CD1c-positive myeloid dendritic cell (primary cell): Measurements from ENCODE around the gene PDCD1LG2.

Source experiments
- DNase-seq: peaks from one replicate; pipeline ENCODE4 v3.0.0-alpha.2; 2016; ENCODE audit errors: extremely low spot score

Gene PDCD1LG2

DNA sequence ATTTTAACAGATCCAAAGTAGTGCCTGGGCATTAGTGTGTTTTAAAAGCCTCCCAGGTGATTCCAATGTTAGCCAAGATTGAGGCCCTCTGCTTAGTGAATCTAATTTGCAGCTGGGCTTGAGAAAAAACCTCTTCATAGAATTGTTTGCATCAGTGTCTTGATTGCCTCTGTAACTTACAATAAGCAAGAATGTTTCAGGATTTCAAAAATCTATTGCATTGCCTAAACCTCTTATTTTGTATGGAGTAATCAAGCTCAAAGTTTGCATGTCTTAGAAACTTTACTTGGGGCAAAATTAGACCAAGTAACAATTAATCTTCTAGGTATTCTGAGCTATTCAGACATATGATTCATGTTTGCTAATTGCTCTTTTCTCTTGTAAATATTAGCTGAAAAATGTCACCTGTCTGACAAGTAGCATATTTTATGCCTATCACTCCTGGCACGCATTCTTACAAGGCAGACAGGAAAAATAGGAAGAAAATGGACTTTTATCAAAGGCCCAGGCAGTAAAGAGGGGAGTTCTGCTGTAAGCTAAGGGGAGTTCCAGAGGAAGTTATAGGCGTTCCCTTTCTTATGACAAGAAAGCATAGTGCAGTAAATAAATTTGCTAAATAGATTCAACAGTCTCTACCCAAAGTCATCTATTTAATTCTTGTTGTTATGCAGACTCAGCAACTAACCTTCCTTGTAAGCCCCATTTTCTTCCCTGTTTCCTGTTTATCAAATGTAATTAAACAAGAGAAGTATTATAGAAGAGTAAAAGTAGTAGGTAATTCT, 21.0 kb downstream of the PDCD1LG2 start:
- peak; percentile 47 for DNase-seq

DNA sequence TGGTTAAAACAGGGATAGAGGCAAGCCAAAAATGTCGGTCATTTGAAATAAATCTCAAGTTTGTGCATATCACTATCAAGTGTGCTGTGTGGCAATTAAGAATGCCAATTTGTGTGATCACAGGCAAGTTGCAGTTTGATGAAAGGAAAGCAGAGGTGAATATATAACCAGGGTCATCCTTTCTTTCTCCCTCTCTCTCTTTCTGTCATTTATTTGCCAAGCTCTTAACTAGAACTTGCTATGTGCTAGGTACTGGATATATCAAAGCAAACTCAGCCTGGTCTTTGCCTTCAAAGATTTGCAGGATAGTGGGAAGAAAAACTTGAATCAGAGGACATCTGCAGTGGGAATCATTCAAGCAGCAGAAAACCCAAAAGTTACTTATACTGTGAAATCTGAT, 22.0 kb downstream of the PDCD1LG2 start:
- DNase-seq, result no peak

DNA sequence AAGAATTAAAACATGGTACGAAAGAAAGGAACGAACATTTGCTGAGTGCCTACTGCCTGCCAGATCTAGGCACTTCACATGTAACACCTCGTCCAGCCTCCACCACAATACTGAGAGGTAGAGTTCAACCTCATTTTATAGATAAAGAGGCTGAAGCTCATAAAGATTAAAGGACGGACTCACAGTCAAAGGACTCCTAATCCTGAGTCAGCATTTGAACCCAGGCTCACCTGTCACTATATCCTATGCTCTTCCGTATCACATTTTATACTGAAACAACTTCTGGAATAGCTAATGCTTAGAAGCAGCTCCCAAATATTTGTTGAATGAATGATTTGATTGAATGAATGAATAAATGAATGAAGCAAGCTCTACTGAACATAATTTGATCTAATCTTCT, 22.5 kb downstream of the PDCD1LG2 start:
- no peak for DNase-seq

DNA sequence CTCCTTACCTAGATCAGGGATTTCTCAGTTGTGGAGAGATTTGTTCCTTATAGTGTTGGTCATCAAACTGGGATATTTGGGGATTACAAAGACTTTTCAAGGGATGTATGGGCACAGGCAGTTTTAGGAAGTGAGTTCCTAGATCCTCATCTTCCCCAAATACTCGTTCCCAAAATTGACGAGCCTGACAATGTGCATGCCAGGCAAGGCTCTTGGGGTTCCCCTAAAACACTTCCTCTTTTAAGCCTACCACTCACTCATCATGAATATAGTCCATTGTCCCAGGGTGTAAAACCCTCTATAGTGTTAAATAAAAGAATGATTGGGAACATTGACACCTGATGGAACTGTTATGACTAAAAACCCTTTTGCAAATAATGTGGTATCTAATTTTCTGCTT, 26.4 kb downstream of the PDCD1LG2 start:
- peak; percentile 87 for DNase-seq

DNA sequence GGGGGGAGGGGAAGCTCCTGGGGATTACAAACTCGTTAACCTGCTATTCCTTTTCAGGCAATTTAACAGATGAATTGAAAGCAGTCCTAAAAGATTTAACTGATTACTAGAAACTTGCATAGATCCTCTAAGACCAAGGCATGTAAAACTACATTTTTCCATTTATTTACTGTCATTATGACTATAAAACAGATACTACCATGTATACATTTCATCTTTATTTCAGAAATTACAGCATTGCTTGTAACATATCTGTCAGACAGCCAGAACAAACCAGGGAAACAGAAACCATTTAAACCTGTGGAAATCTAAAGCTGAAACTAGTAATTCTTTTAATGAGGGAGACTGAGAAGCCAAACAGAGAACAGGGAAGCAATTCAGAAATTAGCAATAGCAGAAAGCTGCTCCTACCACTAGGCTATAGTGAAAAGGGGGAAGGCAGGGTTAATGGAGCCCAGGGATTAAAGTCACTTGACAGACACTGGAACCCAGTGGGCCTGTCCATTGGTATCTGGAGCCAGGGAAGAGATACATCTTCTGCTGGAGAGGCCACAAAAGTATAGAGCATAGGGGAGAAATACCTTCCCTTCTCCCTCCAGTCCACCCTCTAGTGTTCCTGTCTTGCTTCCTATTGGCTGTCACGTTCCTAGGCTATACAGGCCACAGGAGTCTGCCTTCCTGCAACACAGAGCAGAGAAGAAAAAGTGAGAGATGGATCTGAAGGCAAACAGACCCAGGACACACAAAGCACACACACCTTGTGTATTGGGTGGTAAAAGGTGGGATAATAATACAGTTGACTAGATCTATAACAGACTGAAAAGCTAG, 33.8 kb downstream of the PDCD1LG2 start:
- DNase-seq, result no peak

DNA sequence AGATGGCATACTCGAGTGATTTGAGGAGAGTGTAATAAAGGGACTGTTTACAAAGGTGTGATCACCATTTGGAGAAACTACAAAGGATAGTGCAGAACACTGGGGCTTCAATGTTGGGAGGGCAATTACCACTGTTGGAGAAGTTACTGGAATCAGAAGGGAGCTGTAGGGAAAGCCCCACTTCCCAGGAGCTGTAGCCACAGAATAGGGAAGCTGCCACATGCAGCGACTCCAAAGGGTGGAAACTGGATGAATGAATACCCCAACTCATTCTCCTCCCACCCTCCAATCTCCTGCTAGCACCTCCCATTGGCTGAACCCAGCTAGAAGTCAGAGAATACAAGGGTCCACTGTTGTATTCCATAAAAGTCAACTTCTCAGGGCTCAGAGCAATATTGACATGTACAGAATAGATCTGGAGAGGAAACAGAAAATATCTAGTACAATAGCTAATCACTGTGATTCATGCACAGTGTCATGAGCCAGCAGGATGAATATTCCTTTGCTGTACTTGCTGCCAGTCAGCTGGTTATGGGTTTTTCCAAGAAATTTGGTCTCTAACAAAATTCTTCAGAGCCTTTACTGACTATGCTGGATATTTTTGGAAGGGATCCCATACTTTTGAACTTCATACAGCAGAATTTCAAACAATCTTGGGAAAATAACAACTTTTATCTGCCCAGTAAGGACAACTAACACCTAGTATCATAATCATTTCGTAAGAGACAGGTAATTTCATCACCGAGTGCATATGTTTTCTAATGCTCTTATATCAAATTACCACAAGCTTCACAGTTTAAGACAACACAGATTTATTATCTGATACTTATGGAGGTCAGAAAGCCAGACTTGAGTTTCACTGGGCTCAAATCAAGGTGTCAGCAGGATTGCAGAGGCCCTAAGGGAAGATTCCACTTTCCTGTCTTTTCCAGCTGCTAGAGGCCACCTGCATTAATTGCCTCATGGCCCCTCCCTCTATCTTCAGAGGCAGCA, 39.6 kb downstream of the PDCD1LG2 start:
- DNase-seq, result peak; percentile 30

DNA sequence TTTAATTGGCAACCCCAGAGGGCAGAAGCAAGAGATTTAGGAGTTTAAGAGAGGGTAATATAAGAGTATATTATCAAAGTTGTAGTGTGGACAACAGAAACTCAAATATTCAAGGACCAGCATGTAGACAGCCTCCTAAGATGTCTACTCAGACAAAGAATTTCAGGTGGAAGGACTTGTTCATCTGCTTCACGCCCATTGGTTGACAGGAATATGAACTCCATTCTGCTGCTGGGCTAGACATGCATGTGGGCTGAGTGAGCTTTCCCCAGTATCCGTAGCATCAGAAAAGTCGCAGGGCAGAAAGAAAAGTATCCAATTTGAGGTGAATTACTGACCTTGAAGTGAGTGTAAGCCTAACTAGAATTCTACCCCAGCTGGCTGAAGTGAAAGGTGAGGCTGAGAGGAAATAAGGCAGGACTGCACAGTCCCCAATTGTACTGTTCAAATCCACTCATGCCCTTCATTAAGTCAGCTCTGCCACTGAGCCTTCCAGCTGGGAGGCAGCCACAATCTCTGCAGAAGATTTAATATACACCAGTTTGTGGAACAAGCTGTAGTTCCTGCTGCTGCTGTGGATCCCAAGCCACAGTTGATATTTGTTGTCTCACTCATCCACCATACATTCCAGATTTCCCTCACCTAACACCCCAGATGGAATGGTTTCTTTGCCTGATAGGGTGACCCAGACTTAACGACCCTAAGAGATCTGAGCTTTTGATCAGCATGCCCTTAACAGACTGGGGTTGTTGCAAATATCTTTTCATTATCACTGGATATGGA, 41.2 kb downstream of the PDCD1LG2 start:
- DNase-seq, result no peak

DNA sequence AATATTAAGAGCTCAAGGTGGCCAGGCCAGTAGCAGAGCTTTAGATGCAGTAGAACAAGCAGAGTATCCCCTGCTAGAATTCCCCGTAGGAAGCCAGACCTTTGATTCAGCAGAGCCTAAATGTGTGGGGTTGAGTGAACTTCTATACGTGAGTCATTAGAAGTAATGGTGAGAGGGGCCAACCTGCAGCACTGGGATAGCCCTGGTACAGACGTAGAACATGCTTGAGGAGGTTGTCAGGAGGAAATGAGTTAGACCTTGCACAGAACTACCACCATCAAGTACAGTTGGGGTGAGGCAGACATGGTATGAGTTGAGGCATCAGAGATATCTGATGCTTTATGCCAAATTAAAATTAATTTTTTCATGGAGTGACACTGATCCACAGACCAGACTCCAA, 42.0 kb downstream of the PDCD1LG2 start:
- DNase-seq, result no peak

DNA sequence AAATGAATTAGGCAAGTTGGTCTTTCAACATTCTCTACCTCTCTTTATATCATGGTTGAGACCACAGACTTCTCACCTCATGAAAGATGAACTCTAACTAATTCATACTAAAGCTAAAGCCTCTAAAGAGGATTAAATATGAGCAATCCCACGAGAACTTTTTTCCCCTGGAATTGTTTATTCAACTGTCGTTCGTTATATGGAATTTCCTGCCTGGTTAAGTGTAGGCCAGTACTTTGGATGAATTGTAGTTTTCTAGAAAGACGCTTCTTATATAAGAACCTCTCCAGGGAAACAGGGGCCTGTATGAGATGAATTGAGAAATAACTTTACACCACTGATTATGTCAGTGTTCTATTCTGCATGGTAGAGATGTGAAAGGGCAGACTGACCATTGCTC, 42.9 kb downstream of the PDCD1LG2 start:
- DNase-seq, result no peak

DNA sequence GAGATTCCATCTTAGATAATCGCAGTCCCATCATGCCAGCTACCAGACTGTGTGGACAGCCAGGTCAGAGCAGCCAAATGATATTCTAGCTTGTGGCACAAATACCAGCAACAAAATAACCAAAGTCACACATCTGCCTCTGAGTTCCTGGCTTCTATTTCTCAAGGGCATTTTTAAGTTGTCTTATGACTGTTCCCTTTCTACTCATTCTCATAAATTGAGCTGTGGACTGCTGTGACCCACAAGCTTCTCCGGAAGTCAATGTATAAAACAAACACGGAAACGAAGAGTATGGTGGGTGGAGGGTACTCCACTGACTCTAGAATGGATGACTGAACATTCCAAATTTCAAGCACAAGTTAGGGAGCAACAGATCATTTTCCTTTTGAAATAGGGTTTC, 43.9 kb downstream of the PDCD1LG2 start:
- no peak for DNase-seq

DNA sequence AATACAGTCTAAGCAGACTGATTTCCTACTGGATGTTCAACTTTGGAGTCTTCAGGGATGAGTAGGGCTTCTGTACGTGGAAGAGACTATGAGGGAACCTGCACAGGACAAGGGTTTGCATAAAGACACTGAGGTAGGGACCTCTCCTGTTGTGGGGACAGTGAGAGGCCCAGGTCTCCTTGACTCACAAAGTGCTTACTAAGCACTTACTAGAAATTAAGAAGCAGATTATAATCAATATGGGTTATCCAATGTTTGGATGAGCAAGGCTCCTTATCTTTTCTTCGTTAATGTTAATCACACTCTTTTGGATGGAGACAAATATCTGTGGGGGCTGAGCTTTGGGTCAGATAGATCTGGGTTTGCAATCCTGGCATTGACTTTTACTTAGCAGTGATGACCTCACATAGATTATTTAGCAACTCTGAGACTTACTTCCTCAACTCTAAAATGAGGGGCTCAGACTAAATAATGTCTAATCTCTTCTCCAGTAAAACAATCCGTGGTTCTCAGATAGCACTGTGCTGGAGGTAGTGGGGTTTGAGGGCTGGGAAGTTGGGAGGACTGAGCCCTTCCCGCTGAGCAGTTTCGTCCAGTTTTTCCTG, 45.9 kb downstream of the PDCD1LG2 start:
- peak; percentile 37 for DNase-seq

DNA sequence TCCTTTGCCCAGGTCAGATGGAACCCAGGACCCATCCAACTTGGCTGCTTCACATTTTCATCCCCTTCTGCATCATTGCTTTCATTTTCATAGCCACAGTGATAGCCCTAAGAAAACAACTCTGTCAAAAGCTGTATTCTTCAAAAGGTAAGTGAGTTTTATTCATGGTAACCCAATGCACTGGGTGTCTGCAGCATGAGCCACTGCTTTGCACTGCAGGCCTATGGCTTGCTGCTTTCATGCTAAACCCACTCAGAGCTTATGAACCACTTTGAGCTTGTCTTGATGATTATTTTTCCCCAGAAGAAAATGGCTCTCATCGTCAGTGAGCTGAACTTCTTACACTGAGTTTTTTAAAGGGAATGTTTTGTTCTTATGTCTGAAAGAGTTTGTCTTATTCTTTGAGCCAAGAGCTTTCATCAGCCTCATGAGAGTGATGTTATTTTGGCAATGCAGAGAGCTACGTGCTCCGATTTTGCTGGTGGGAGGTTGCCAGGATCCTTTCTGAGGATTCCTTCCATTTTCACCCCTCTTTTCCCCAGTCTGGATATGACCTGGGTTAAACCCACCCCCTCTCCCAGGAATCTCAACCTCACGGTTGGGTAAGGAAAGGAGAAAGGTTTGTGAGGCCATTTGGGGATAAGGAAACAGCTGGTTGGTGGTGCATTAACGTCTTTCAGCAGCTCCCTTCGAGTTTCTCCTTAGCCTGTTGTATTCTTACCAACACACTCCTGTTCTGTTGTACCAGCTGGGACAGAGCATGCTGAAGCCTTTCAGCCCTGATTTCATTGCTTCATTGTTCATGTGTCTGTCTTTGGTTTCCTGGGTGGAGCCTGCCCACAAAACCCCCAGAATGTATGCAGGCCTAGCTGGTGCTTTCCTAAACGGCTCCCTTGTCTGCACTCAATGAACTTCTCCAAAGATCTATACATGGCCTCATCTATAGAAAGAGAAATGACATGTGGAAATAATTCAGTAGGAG, 47.6 kb downstream of the PDCD1LG2 start:
- peak; percentile 80 for DNase-seq

DNA sequence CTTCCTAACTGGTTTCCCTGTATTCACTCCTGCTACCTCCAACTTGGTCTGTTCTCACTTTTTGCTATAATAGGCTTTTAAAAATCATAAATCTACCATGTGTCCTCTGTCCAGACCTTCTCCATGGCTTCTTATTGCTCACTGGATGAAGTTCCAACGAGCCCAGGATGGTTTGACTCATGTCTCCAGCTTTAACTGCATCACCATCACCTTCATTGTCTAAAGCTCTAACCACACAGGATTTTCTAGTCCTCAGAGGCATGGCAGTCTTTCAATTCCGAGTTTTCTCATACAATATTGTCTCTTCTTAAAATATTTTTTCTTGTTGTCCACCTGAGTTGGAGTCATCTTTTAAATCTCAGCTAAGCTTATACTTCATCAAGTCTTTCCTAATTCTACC, 49.3 kb downstream of the PDCD1LG2 start:
- no peak for DNase-seq

DNA sequence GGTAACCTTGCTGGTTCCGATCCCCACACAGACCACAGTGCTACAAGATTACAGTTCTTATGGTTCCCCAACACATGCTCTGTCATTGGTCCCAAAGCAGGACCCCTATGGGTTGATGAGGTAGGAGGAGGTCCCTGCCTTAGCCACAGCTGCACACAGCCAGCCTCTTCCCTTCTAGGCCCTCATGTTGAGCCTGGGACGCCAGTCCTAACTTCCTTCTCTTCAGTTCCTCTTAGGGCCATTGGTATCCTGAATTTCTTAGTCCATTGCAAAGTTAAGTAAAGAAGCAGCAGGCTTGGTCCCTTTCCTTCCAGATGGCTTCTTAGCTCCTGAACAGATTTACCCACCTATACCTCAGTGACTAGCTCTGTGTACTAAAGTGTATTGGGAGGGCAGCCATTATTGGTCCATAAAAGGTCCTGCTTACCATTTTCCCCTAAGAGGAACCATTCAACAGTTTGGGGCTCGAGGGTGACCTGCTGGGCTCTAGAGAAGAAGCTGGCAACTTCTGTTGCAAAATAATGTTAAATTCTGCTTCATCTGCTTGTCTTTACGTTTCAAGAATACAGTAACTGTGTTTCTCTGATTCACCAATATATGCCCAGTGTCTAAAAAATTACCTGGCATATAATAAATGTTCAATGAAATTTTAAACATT, 50.2 kb downstream of the PDCD1LG2 start:
- DNase-seq, result peak; percentile 62

DNA sequence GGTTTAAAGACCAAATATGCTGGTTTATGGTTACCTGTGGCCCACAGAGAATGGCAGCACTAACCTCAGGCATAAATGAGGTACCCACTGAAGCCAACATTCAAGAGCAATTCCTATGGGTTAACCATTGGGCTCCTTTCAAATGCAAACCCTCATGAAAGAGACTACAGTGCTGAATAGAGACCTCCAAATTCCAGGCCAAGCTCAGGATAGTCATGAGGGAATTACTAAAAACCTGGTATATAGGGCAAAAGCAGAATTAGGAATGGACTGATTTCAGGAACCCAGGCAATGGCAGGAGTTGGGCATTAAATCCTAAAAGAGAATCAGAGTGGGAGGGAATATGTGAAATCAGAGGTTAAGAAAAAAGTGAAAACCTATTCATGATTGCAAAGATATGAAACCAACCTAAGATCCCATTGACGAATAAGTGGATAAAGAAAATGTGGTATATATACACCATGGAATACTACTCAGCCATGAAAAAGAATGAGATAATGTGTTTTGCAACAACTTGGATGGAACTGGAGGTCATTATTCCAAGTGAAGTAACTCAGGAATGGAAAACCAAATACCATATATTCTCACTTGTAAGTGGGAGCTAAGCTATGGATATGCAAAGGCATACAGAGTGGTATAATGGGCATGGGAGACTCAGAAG, 51.6 kb downstream of the PDCD1LG2 start:
- no peak for DNase-seq

DNA sequence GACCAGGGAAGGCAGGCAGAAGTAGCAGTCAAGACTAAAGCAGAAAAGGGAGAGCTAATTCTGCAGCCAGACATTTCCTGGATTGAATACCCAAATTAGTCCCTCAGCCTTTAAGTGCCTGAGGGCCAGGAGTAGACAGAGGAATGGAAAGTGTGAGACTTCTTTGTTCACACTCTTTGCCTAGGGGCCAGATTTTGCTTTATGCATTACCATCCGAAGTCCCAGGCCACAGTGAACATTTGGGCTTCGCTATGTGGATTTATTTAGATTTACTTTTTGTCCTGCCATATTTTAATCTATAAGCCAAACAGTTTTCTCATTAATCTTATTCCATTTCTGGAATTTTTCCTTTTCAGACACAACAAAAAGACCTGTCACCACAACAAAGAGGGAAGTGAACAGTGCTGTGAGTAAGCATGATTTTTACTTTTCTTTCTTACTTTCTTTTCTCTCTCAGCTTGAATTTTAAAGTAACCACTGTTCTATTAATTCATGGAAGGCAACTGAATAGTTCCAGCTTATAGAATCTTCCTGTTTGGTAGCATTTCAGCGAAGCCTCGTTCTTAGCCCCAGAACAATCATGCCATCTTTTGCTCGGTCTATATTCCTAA, 52.6 kb downstream of the PDCD1LG2 start:
- DNase-seq, result no peak

DNA sequence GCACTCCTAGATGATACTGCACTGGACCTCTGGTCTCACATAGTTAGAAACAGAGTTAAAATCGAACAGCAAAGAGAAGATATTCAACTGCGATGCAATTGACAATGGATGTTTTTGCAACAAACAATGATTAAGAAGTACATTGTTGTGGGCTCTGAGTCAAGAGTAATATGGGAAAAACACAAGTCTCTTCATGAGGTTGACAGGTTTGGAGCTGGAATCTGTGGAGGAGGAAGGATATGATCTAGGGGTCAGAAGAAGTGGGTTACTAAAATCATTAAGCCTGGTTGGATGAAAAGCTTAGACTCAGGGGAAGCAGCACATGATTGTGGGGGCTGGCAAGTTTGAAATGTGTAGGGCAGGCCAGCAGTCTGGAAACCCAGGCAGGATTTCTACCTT, 53.1 kb downstream of the PDCD1LG2 start:
- DNase-seq, result no peak

DNA sequence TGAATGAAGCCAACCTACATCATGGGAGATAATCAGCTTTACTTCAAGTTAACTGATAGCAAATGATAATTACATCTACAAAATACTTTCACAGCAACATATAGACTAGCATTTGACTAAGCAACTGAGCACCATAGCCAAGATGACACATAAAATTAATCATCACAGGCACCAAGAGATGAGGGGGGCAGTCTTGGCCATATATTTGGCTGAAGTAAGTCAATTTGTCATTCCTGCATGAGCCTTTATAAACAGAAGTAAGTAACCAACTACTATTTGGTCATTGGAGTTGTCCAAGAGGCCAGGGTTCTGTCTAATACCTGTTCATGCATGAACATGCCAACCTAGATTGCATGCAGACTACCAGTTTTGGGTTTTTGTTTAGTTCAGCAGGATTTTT, 53.6 kb downstream of the PDCD1LG2 start:
- DNase-seq, result no peak
